NCI-H446 treated with DMSO at 0.1 percent for 48 hours (cell line): Measurements from ENCODE around the gene LEUTX.
A peak's percentile ranks its signal among the peaks of the same experiment; 100 is the strongest.
"Not testable (repeated sequence)": the region's sequence is repeated elsewhere in the genome, so short reads cannot be mapped to it uniquely, and the experiment has no call there.

Experiments used
- DNase-seq: peaks from one replicate; lab custom pipeline; 2025; lab: John Stamatoyannopoulos, UW

LEUTX gene

DNA sequence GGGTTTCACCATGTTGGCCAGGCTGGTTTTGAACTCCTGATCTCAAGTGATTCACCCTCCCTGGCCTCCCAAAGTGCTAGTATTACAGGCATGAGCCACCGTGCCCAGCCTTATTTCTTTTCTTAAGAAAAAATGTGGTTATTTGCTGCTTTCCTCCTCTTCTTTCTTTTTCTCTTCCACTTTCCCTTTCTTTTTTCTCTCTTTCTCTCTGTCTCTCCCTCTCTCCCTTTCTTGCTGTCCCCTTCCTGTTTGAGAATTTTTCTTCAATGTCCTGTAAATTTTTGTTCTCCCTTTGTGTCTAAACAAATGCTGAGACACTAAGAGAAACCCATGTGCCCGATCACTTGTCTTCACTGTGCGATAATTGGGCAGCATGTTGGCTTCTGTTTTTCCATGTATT is 2.2 kb downstream of the LEUTX start:
- DNase-seq: no peak

DNA sequence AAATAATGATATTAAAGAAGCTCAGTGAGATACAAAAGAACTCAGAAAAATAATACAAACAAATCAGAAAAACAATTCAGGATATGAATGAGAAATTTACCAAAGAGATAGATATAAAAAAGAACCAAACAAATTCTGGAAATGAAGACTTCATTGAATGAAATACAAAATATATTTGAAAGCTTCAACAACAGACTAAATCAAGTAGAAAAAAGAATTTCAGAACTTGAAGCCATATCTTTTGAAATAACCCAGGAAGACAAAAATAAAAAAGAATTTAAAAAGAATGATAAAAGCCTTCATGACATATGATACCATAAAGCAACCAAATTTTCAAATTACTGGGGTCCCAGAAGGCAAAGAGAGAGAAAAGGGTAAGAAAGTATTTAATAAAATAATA is 9.6 kb downstream of the LEUTX start:
- no peak for DNase-seq

DNA sequence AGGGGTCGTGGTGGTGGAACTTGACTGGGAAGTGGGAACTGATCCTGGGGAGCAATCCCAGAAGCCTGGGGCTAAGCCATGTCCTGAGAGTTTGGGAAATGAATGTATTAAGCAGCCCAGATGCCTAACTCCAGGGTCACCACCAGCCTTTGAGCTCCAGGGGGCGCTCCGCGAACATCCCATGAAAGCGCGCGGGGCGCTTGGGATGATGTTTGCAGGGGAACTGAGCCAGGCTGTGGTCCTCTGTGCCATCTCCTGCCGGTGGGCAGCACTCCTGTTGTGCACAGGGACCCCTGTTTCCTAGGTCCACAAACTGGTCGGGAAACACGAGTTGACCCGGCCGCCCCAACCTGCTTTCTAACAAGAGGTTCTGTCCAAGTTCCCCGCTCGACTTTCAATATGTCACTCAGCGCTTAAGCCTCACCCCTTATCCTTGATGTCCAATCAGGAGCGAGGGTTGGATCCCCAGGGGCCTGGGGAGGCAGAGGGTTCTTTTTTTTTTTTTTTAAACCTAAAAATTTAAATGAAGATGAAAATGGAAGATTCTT is 14.4 kb downstream of the LEUTX start:
- peak; percentile 47 for DNase-seq

DNA sequence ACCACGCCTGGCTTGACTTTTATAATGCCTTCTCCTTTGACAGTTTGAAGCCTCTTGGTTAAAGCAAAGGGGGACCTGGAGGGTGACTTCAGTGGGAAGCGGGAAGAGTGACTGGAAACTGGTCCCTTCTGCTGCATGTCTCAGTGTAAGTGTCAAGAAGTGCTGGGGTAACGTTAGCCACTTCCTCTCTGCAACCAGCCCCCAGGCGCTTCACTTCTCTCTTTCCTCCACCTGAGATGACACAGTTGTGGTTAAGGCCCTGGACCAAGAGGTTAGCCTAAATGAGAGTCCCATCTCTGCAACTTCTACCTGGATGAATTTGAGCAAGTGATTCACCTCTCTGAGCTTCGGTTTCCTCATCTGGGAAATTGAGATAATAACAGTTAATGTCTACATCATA is 16.3 kb downstream of the LEUTX start:
- DNase-seq: no peak

DNA sequence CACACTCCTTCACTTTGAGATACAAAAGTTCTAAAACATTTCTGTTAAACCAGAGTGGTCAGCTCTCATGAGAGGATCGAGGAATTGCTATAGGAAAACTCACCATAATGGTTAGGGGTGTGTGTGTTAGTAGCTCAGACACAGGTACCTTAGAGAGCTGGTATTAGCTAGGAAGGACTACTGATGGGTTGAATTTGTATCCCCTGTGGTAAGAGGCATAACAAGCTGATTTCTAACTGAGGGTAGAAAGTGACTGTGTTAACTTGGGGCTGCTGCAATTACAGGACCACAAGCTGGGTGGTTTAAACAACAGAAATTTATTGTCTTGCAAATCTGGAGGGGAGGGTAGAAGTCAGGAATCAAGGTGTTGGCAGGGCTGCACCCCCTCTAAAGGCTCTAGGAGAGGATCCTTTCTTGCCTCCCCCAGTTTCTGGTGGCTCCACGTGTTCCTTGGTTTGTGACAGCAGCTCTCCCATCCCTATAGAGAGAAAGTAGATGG is 17.4 kb downstream of the LEUTX start:
- DNase-seq: no peak

DNA sequence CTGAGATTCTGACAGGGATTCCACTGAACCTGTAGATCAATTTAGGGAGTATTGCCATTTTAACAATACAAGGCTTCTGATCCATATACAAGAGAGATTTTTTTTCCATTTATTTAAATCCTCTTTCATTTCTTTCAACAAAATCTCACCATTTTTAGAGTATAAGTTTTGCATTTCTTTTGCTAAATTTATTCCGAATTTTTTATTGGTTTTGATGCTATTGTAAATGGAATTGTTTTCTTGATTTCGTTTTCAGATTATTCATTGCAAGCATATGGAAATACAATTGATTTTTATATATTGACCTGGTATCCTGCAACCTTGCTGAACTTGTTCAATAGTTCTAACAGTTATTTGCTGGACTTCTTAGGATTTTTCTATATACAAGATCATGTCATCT is 18.4 kb downstream of the LEUTX start:
- DNase-seq: no peak

DNA sequence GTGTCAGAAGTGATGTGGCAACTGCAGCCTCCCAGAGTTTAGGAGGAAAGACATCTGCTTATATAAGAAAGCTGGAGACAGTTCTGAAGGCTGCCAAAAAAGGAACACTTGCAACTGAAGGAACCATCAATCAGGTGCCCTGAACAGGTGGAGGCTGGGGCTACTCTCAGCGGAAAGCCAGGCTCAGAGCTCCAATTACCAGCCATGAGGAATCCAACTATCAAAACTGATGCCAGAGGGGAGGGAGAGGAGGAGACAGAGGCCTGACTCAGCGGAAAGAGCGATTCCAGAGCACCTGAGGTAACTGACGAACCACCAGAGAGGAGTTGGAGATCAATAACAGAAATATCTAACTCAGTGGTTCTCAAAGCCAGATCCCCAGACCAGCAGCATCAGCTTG is 24.3 kb downstream of the LEUTX start:
- no peak for DNase-seq

DNA sequence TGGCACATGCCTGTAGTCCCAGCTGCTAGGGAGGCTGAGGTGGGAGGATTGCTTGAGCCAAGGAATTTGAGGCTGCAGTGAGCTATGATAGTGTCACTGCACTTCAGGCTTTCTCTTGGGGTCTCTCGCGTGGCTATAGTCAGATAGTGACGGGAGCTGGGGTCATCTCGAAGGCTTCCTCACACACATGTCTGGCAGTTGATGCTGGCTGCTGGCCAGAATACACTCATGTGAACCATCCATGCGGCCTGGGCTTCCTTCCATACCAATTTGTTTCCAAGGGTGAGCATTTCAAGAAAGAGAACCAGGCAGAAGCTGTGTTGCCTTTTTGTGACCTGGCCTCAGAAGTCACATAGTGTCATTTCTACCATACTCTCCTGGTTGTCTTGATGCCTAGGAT is 26.4 kb downstream of the LEUTX start:
- DNase-seq: no peak

DNA sequence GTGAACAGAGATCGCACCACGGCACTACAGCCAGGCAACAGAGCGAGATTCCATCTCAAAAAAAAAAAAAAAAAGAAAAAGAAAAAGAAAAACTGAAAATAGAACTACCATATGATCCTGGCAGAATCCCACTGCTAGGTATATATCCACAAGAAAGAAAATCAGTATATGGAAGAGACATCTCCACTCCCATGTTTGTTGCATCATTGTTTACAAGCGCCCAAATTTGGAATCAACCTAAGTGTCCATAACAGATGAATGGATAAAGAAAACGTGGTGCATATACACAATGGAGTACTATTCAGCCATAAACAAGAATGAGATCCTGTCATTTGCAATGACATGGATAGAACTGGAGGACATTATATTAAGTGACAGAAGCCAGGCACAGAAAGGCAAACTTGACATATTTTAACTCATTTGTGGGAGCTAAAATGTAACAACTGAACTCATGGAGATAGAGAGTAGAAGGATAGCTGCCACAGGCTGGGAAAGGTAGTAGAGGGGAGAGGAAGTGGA is 29.3 kb downstream of the LEUTX start:
- DNase-seq: no peak

DNA sequence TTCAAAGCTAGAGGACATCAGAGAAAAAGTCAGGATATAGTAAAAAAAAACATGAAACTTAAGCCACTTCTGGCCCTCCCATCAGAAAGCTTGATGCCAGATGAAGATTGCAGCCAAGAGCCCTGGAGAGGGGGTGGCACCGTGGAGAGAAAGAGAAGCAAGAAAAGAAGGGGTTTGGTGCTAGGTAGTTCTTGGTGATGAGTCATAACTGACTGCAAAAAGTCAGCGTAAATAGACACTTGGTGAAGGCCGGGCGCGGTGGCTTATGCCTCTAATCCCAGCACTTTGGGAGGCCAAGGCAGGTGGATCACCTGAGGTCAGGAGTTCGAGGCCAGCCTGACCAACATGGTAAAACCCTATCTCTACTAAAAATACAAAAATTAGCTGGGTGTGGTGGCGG is 30.0 kb downstream of the LEUTX start:
- not testable (repeated sequence) for DNase-seq

DNA sequence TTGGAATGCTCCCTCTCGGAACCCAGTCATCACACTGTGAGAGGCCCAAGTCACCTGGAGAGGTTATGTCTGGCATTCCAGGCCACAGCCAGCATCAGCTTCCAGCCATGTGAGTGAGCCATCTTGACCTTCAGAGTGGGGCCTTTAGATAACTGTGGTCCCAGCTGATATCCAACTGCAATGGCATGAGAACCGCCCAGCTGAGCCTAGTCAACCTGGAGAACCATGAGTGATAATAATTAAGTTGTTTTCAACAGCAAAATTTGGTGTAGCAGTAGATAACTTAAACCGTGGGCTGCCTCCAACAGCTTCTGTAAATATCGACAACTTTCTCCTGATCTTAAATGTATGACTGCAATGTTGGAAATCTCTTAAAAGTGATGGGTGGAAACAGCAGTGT is 30.7 kb downstream of the LEUTX start:
- DNase-seq: no peak

DNA sequence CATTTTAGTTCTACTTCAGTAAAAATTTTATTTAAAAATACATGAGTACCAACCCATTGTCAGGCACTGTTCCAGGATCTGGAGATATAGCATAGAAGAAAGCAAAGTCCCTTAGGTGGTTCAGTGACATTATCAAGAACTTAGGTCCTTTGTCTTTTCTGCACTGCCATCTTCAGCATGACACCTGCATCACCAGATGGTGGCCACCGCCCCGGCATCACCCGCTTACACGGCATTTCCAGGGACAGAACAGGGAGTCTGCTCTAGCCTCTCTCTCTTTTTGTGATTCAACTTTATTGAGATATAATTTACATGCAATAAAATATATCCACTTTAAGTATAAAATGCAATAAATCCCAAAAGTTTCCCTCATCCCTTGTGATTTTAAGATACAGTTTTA is 31.8 kb downstream of the LEUTX start:
- no peak for DNase-seq

DNA sequence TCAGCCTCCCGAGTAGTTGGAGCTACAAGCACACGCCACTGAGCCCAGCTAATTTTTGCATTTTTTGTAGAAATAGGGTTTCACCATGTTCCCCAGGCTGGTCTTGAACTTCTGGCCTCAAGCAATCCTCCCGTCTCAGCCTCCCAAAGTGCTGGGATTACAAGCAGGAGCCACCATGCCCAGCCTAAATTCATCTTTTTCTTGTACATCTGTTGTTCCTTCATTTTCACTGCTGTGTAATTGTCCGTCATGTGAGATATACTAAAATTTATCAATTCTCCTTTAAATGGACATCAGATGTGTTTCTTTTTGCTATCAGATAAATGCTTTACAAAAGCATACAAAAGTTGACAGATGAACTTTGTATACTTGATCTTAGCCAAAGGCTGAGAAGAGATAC is 32.4 kb downstream of the LEUTX start:
- DNase-seq: no peak

DNA sequence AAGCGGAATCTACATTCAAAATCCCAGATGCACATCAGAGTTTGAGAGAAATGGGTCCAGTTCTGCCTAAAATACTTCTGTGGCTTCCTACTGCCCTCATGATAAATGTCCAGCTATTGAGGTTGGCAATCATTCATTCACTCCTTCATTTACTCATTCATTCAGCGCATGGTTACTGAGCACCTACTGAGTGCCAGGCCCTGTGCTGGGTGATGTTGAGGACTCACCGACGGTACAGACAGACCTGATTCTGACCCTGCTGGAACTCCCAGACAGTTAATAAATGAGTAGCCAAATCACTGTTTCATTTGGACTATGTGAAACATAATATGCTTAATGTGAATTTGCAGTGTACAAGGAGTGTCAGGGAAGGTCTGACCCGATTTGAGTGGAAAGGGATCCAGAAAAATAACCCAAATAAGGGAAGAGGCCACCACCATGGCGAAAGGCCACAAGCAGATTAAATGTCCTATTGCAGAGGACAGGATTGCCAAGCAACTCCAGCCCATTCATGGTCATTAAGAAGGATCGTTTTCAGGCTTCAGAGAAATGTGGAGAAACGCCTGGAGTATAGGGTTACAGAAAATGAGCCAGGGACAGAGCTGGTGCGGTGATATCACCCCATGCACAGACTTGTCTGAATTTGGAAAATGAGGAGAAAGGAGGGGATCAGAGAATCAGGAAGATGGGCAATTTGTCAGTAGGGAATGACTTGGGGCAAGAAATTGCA is 34.8 kb downstream of the LEUTX start:
- no peak for DNase-seq

DNA sequence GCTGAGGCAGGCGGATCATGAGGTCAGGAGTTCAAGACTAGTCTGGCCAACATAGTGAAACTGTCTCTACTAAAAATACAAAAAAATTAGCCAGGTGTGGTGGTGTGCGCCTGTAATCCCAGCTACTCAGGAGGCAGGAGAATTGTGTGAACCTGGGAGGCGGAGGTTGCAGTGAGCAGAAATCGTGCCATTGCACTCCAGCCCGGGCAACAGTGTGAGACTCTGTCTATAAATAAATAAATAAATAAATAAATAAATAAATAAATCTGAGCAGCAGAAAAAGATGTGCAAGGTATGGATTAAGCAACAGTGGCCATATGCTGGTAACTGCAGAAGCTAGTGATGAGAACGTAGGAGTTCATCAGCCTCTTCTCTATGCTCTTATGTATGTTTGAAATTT is 35.5 kb downstream of the LEUTX start:
- not testable (repeated sequence) for DNase-seq

DNA sequence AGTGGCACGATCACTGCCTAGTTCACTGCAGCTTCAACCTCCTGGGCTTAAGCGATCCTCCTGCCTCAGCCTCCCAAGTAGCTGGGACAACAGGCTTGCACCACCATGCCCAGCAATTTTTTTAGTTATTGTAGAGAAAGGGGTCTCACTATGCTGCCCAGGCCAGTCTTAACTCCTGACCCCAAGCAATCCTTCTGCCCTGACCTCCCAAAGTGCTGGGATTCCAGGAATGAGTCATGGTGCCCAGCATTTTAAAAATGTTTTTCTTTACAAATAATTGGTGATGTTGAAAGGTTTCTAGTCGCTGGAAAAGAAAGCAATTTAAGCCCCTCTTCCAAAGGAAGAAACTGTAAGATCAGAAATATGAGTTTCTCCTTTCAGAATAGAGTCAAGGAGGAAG is 35.9 kb downstream of the LEUTX start:
- no peak for DNase-seq

DNA sequence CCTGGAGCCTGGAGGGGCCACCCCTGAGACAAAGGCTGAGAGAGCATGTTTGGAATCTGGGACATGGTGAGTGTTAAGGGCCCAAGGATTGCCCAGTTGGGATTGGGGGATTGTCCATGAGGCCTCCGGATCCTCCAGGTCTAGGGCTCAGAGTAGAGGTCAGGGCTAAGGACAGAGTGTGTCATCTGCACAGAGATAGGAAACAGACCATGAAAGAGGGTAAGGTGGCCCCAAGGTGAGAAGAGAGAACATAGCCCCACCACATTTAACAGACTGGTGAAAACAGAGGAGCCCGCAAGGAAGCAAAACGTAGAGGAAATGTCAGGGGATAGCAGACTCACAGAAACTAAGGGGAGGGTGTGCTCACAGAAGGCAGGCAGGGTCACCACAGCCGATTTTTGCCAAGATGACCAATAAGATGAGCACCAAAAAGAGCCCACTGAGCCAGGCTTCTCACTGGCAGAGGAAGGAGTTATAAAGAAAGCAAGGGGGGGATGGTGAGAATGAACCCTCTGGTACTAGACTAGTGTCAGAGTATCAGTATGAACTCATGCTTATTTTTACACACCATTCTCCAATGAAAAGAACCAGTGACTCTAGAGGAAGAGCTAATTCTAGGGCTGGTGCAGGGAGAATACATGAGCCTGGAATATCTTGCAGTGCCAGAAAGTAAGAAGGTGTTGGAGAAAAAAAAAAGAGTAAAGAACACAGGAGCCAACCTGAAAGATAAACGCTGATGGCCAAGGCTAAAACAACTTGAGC is 37.8 kb downstream of the LEUTX start:
- DNase-seq: no peak

DNA sequence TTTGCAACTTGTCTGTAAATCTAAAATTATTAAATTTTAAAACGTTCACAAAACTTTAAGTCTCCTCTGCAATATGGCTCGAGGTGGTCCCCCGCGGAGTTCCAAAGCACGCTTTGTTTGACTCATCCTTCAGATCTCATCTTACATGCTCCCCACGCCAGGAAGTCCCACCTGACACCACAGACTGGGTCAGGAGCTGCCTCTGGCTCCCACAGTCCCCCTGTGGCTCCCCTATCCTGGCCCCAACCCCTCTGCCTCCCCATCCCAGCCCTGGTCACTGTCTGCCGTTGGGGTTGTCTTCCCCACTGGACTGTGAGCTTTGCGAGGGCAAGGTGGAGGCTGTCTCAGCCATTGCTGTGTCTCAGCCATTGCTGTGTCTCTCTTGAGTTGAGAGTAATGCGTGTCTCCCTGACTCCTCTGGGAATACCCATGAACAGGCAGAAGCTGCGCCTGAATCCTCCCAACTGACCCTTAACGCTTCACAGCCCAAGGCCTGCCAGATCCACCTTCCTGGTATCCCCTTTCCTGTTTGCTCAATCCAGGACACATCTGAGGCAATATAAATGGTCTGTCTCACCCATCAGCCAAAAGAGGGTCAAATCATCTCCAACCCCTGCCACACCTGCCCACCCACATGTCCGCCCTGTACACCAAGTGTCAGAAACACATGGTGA is 39.4 kb downstream of the LEUTX start:
- DNase-seq: no peak

DNA sequence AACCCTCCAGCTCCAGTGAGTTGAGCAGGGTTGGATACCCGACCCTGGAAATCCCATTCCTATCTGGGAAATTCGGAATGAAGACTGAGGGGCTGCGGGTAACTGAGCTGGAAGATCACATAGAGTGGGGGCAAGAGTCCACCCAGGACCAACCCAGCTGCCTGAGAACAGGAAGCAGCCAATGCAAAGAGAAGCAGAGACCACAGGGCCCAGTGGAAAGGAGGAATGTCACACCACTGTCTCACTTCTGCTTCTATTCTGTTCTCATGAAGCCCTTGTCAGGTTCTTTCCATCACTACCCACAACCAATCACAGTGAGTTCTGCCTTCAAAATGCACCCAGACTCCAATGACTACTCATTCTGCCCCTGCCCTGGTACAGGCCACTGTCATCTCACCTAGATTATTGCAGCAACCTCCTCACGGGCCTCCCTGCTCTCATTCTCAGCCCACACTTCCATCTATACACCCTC is 40.0 kb downstream of the LEUTX start:
- DNase-seq: no peak

DNA sequence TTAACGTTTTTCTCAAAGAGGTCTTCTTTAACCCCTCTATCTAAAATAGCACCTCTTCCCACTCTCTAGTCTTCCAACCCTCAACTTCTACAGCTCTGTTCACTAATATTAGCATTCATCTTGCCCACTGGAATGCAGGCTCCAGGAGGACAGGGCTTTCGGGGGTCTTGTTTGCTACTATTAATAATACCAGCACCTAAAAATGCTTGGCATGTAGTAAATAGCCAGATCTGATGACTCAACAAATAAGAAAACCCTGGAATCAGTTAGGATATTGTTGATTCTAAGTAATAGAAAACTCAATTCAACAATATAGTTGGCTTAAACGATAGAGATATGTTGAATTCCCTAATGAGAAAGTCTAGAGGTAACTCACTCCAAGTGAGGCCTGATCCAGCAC is 41.1 kb downstream of the LEUTX start:
- no peak for DNase-seq

DNA sequence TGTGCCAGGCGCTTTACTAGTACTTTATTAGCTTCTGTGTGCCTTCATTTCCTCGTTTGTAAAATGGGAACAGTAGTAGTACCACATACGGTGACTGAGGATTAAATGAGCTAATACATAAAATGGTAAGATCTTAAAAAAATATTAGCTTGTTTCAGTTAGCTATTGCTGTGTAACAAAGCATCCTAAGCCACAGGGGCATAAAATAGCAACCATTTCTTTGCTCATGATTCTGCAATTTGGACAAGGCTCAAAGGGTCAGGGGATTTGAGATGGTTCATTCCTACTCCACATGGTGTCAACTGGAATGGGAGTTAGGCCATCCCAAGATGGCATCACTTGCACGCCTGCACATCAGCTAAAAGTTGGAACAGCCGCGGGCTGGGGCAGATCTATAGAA is 42.0 kb downstream of the LEUTX start:
- DNase-seq: no peak

DNA sequence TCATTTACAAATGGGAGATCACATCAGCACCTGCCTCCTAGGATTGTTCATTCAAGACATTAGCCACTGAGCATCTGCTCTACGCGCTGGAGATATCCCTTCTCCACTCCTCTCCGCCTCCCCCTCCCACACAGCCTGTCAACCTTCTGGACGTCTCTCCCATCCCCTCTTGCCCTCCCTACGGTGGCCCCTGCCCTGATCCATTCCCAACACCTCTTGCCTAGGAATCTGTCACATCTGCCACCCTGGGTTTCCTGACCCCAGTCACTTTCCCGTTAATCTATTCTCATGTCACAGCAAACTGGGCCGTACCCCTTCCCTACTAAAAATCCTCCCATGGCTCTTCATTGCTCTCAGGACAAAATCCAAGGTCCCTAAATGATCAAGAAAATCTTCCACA is 45.0 kb downstream of the LEUTX start:
- no peak for DNase-seq
